HG03571 (cell line): ENCODE results near the gene KDM5A.

Experiments
- ATAC-seq: cut with Tn5 transposase; IDR thresholded peaks from one replicate; pipeline ENCODE4 v1.9.1; 2021; ENCODE audit not compliant: unreplicated experiment

Gene KDM5A

DNA sequence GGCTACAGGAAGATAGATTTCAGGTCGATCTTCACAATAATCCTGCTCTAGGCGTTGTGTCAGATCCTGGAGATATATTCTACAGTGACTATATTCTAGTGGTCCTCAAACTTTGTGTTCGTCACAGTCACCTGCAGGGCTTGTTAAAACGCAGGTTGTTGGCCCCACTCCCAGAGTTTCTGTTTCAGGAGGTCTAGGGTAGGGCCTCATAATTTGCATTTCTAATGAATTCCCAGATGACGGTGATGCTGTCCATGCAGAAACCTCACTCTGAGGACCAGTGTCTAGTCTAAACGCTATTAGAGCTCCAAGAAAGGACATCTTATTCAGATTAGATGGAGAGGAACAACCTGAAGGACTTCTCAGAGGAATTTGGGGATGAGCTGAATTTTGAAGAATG is 113.3 kb downstream of the KDM5A start:
- ATAC-seq = no peak

DNA sequence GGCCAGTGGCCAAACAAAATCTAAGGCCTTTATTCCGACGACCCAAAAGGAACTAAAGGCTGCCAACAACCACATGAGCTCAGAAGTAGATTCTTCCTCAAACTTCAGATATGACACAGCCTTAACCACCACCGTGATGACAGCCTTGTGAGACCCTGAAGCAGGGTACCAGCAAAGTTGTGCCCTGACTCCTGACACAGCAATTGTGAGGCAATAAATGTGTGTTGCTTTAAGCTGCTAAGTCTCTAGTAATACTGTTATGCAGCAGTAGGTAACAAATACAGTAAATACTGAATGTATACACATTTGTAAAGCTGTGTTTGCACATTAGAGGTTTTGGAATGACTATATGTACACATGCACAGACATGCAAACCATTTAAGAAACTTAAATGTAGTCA is 115.7 kb downstream of the KDM5A start:
- no peak for ATAC-seq

DNA sequence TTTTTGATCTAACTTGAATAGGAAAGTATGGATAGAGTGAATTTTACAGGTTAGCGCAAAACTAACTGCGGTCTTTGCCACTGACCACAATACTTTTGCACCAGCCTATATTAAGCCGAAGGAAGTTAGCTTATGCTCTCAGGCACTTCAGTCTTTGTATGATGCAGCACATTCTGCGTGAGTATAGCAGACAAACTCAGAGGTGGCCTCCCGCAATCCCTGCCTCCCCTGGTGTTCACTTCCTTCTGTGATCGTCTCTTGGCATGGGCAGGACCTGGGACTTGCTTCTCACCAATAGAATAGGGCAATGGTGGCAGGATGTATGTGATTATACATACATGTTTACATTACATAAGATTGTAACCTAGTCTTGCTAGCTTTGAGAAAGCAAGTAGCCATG is 116.2 kb downstream of the KDM5A start:
- ATAC-seq = no peak

DNA sequence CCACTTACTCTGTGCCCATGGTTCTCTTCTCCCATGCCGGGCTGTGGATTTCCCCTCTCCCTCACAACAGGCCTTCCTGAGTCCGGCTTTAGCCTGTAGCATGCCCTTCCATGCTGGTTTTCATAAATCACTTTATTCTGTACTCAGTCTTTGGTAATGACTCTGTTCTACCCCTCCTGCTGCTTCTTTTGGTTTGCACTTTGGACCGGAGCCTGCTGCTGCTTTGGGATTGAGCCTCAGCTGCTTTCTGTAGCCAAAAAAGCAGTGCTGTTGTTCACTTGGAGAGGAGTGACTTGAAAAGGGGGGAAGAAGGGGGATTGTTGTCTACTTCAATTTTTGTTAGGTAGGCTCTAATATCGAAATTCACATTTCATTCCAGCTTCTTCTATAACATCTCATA is 118.0 kb downstream of the KDM5A start:
- ATAC-seq = no peak

DNA sequence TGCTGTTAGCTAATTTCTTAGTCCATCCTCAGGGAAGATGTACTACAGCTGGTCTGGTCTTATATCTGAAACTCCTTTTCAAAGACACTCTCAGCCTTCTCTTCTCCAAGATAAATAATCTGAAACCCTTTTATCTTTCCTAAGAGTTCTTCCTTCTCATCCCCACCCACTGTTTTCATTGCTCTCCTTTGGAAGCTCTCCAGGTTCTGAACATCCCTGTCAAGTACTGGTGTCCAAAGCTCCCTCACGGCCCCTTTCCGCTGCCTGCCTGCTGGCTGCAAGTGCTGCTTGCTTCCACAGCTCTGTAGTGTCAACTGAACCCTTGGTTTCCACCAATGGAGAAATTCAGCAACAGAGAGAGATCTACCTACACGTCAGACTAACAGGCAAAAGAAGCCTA is 119.9 kb downstream of the KDM5A start:
- ATAC-seq = no peak

DNA sequence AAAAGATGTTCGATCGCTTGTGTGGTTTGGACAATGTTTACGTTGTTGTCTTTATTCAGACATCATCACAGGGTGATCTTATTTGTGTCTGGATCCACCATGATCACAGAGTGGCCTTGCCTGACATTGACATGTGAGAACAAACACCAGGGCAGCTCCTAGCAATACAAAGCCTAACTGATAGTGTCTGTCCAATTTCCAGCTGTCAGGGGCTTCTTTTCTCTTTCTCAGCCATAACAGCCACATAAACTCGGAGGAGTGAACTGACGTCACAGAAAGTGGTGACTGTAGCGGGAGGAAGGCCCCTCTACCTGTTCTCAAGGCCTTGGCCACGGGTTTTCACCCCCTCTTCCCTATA is 120.7 kb downstream of the KDM5A start:
- no peak for ATAC-seq

DNA sequence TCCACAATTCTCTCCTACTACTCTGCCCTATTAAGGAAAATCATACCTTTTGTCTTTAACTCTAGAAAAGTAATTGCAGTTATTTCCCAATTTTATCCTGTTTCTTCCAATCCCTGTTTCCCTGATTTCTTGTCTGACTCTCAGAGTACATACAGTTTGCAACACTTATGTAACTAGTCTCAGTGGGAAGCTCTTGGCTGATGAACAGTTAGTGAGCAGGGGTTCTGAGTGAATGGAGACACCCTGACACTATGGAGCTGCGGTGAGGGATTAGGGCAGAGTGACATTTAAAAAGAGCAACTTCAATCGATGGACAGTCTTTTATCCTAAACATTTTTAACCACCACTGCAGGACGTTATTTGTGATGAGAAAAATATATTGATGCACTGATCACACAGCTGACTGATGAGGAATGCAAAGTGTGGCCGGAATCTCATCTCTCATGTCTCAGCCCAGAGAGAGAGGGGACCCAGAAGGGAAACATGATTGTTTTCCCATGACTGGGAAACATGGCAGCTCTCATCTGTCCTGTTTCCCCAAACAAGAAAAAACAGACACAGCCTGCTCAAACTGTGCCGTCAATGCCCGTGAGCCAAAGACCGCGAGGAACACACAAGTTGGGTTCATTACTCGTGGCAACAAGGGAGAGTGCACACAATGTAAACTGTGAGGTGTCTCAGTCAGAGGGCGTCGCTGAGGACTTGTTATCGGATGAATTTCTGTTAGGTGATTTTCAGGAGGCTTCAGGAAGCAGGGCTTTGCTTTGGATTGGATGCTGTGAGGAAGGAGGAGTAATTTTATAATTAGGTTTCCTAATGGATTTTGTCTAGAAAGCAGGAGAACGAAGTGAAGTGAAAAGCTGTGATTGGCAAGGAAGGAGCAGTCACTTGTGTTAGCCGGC is 121.3 kb downstream of the KDM5A start:
- no peak for ATAC-seq

DNA sequence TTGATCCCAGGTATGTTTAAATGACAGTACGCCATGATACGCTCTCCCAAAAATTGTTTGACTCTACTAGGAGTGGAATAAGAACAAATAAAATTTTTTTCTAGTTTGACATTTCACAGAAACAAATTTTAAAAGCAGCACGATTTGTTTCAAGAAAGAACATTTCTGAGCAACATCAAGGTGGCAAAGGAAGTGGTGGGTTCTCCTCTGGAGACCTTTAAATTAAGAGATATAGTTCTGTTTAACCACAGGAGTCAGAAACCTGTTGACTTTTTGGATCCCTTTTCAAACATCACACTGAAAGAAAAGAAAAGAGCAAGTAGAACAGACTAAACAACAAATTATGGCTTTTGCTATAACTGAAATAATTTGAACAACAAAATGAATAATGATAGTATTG is 124.0 kb downstream of the KDM5A start:
- no peak for ATAC-seq

DNA sequence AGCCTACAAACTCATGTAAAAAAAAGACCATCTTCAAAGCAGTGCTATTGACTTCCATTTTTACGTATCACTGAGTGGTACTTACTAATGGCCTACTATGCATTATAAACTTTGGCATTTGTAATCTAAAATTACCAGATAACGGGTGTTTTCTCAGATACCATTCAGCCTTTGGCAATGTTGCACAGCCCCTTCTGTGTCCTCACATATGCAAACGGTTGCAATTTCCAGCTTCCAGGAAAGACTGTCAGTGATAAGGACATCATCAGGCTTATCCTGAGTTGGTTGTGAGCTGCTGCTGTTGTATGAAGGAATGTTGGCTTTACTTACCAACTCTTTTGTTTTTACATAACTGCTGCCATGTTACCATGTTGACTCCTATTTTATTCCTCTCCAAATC is 124.9 kb downstream of the KDM5A start:
- no peak for ATAC-seq

DNA sequence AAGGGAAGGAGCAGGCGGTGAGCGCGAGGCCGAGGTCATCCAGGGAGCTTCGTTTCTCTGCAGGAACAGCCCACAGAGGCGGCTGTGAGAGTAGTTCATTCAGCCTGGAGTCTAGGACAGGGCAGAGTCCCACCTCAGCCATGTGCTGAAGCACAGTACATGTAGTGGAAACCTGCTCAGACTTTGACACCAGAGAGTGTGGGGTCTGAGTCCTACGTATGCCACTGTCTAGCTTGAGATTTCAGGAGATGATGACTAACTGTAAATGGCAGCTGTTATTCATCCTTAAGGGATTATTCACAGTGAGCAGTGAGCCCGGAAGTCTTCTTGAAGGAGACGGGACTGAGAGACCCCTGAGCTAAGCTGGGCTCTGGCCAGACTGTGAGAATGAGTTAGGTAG is 125.5 kb downstream of the KDM5A start:
- no peak for ATAC-seq

DNA sequence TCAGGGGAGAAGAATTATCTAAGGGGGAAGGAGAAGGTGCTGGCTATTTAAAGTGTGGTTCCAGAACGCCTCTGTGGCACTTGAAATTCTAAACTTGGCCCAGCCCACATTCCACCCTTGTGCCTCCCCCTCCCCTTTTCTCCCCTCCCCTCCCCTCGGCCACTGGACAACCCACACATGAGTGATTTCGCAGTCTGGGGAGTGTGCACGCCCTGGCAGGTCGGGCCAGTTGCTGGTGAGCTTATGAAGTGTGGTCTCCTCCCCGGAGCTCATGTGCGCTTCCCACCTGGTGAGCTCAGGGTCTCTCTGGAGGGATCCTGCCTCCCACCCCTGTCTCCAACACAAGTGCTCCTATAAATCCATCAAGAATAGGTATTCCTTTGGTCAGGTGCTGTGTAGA is 126.3 kb downstream of the KDM5A start, which contains the start of gene SLC6A13:
SLC6A13 (minus strand) TSS at position 20 of the 400 bp plus-strand sequence. CDS start 2,784 bp downstream, outside the sequence.
- ATAC-seq = no peak

DNA sequence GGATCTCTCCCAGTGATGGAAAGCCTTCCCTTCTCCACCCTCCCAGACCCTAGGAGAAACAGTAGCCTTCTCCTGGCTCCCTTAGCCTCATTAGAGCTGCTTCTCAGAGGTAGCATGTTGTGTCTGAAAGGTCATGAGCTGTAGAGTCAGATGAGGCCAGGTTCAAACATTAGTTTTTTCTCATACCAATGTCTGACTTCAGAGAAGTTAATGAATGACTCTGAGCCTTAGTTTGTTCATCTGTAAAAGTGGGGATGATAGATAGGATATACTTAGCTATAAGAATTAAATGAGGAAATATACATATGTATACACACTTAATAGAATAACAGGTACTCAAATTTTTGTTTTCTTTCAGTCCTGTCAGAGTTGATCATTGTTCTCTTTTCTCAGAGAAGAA is 127.0 kb downstream of the KDM5A start:
- no peak for ATAC-seq

DNA sequence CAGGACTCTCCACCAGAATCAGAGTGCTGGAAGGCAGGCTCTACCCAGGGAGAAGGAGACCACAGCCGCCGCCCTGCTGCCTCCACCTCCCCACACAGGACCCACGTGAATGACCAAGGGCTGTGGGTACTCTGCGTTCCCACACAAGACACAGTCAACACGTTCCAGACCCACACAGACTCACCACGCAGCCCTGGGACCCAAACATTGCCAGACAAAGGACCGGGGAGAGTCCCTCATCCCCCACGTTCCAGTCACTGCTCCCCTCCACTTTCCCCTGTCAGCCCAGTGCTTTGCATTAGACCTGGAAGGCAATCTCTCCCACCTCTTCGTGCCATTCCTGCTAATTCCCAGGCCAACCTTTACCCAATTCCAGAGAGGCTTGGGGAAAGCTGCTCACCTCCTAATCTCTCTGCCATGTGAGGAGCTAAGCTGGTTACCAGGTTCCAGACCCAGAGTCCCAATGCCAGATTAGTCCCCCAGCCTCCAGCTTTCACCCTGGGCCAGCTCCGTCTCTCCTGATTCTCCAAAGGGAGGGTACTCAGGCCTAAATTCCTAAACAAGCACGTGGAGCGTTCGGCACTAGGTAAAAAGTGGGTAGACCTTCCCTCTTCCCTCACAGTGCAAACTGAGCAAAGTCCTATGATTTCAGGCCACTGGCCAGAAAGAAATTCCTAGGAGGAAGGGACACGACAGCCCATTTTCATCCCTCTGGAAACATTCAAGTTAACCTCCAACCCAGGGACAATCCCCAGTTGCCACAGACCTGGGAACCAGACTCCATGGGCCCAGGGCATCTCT is 131.4 kb downstream of the KDM5A start:
- ATAC-seq = no peak

DNA sequence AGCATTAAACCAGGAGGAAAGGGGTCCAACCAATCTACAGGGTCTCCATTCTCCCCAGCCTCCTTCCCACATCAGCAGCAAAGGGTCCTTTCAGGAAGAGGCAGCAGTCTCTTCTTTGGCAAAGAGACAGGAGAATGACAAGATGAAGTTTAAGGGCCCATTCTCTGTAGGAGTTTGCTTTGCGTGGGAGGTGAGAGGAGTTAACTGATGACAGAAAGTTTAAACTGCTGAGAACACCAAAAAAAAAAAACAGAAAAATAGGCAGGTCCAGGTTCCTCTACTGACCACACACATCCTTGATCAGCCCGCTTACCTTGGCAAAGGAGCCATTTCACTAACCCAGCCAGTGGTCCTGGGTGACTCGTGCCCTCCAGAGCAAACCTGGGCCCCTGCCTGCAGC is 132.2 kb downstream of the KDM5A start:
- ATAC-seq = no peak

DNA sequence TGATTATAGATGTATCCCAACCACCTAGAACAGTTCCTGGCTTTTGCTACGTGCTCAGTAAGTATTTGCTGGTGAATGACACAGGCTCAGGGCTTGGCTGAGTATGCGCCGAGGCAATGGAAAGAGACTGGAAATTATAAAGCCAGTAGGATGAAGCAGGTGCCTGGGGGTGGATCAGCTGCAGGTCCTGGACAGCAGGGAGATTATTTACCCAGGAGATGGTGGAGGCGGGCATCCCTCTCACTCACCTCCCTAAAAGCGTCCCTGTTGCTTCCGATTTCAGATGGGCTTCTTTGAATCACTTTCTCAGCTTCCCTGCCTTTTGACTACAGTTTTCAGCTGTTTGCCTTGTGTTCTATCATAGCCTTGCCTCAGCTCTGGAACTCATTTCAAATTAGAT is 132.9 kb downstream of the KDM5A start:
- no peak for ATAC-seq

DNA sequence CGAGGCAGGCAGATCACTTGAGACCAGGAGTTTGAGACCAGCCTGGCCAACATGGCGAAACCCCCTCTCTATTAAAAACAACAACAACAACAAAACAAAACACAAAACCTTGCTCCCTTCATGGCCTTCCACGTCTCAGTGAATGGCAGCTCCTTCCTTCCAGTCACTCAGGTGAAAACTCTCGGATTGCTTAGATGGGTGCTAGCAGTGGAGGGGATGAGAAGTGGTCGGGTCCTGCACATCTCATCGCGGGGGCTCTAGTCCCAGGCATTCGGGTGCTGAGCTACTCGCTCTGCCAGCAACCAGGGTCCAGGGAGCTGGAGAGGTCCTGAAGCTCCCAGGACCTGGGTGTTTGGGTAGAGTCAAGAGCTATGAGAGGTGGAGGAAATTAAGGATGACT is 134.2 kb downstream of the KDM5A start:
- ATAC-seq = no peak

DNA sequence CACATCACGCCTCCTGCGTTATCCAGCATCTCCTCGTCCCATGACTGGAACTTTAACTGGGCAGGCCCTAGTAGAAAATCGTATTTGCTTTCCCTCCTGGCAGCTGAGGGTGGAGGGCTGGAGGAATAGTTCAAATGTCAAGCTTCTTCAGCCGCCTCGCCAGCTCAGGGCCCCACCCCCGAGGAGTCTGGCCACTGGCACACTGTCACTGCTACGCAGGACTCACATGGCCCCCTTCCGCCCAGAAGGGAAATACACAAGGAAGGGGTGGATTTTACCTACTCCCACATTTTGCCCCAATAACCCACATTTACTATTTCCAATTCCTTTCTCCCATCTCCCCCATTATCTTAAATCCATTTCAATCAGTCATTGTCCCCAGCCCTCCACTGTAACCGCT is 135.1 kb downstream of the KDM5A start:
- ATAC-seq = no peak

DNA sequence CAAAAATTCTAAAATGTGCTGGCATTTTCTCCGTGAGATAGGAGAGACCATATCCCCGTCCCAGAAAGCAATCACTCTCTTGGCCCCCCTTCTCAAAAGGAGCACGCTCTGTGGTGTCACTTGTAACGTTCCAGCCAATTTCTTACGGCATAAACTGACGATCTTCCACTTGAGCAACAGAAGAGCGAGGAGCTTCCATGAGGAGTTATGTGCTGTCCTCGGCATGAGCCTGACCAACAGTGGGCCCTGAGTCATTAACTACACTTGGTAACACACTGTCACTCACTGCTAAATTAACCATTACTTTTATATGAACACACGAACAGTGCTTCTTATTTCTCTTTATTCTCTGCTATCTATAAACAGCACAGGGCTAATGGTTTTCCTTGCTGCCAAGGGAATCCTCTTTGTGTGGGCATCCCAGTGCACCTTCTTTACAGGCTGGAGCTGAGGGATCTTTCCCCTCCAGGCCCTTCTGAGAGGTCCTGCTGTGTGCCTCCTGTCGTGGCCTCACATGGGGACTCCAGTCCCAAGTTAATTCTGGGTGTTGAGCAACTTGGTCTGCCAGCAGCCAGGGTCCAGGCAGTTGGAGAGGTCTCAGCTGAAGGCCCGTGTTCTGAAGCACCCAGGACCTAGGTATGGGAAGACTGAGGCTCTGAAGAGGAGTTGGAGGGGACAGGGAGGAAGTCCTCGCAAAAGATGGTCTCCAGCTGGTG is 135.8 kb downstream of the KDM5A start:
- no peak for ATAC-seq

DNA sequence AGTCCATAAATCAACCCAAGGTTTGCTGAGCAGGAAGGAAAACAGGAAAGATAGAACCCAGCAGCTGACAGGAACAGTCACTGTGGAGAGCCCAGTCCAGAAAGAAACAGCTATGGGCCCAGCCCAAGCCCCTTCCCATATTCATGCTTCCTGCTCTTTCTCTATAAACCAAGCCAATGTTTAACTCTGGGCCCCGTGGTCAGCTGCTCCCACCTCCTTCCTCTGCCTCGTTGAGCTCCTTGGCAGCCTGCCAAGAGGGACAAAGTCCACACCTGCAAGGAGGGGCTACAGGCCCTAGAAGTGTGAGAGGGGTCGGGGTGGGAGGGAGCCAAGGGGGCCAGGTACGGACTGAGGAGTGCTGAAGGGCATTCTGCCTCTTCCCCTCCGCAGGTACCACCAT is 136.5 kb downstream of the KDM5A start:
- no peak for ATAC-seq

DNA sequence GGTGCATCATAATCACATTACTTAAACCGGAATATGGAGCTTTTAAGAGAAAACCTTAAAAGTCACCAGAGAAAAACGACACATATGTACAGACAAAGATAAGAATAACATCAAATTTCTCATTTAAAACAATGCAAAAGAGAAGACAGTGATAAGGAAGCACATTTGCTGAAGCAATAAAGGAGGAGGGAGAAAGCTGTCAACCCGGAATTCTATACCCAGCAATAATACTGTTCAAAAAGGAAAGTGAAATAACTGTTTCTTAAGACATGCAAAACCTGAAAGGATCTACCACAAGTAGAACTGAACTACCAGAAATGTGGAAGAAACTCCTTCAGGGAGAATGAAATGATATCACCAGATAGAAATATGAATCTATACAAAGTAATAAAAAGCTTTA is 141.8 kb downstream of the KDM5A start:
- ATAC-seq = no peak

DNA sequence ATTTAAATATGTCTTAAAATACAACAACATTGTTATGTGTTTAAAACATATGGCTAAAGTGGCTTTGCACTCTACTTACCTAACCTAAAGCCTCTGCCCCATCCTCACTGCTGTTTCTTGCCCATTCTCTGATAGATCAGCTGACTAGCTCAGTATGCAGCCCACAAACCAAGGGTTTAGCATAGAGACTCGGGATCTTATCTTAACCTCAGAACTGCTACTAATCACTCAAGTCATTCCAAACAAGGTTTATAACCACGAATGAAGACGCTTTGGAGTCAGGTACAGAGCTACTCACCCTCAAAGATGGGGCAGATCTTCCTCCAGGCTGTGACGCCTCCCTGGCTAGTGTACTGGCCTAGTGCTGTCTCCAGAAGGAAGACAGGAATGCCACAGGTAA is 145.7 kb downstream of the KDM5A start:
- ATAC-seq = no peak

DNA sequence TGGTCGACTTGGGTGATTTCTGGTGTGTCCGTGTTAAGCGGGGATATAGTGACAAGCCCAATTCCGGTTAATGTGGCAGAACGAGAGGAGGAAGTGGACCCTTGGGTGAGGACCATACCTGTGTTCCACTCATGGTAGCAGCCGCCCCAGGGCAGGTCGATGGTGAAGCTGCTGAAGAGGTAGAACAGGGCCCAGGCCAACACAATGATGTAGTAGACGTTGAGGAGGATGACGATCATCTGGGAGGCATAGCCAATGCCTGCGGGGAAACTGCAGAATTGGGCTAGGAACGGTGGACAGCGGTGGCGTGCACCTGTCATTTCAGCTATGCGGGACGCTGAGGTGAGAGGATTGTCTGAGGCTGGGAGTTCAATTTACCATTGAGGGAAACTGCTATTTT is 146.6 kb downstream of the KDM5A start:
- ATAC-seq = no peak
